ENCODE measurements around the gene TECR. TPM values are rescaled to one million over a fixed set of nuclear protein-coding genes. Genes with fewer than 3 reads are reported as not detected.

TECR gene
- total and polyA plus RNA-seq, 9 of the 15 experiments (the other 6 are each of a cell fraction or from before 2014, with no cell fraction given), result 29.3 to 211 (median 81.4) TPM

GRCh38 chr19:14516746-14517438, 12.5 kb upstream of the TECR start:
- WGBS (ENCODE audit: insufficient coverage, low coverage, missing lambda C conversion rate), result 2% methylated on average over 22 of the region's 22 CpGs
- Histone ChIP-seq H4K20me1 (replicated peaks; ENCODE audit: control insufficient read depth, insufficient read depth, low read length) (peaks cover 26% of the 10 kb centered on the region), H3K9ac (ENCODE audit: insufficient read depth in 1 of 2, low read depth in 2 of 2, low read length in 2 of 2) (peak overlapping the region; percentile 96 to 100), H3K4me2 (ENCODE audit: insufficient read depth, low read length) (peak overlapping the region; percentile 99), H3K79me2 (ENCODE audit: control insufficient read depth, insufficient read depth, low read length) (peaks cover 45% of the 10 kb centered on the region), H3K4me1 (replicated peaks in 1 of 2; ENCODE audit: control insufficient read depth in 2 of 2, insufficient read depth in 2 of 2, low read length in 2 of 2) (peaks cover 46 to 52% of the 10 kb centered on the region in 2 experiments), H2AFZ (ENCODE audit: low read depth, low read length) (no peak overlapping the region), H3K36me3 (ENCODE audit: control insufficient read depth, insufficient read depth, low read length) (peaks cover 38% of the 10 kb centered on the region), H3K27me3 (ENCODE audit: control insufficient read depth in 2 of 2, insufficient read depth in 2 of 2, low read length in 2 of 2) (no peaks in the 10 kb centered on the region), H3K27ac (ENCODE audit: extremely low read depth, low read depth, low read length) (peak overlapping the region; percentile 99), H3K9me1 (ENCODE audit: control insufficient read depth, insufficient read depth, low read length) (no peaks in the 10 kb centered on the region), H3K4me3 (peak overlapping the region; percentile 98), H3K9me3 (replicated peaks; ENCODE audit: control insufficient read depth, insufficient read depth, low read depth, low read length) (no peaks in the 10 kb centered on the region)
- ChIA-PET POLR2A (interaction anchor here (0.7 to 6.3 kb wide), 8 partner anchors 9 to 444 kb away, joined by 3 to 70 read pairs (median 7); no protein-coding TSS in a partner anchor), CTCF (ENCODE audit: low intra/inter-chr PET ratio) (interaction anchor here (0.7 to 1.1 kb wide), 2 partner anchors 11 to 20 kb away, joined by 3 read pairs; no protein-coding TSS in a partner anchor)
- DNase-seq (ENCODE audit: extremely low read depth in 1 of 4, low spot score in 3 of 4) (peak in 2 of 4 experiments; percentile 17 to 31), ATAC-seq (no peak), FAIRE-seq (no peak)
- no TSS peak for BruUV-seq (replicated peaks)
- intact Hi-C loops (cut with micrococcal nuclease), result loop anchor here (5.0 kb wide), 1 partner anchor 35 kb away; no protein-coding TSS in a partner anchor
- in situ Hi-C loops (cut with MboI), result no loop called here
- TF ChIP-seq SUPT5H (IDR thresholded peaks at IDR 0.05) (peak; percentile 27; the same call in 1 of the 2 replicates), ZBTB9 (CRISPR knock-in tag; IDR thresholded peaks at IDR 0.05) (0 out of 2 replicates have a peak, but pooled peaks have one; percentile 46), PHTF2 (CRISPR knock-in tag; IDR thresholded peaks at IDR 0.05) (peak; percentile 90; the same call in 1 of the 2 replicates), PTRF (tag; IDR thresholded peaks at IDR 0.05) (no peak), TEAD1 (CRISPR knock-in tag; IDR thresholded peaks at IDR 0.05) (peak in 1 of 2 experiments; percentile 12; a peak in 2 of 4 replicates), FOXK1 (CRISPR knock-in tag; IDR thresholded peaks at IDR 0.05; ENCODE audit: borderline replicate concordance) (0 out of 2 replicates have a peak, but pooled peaks have one; percentile 61), ERF (CRISPR knock-in tag; IDR thresholded peaks at IDR 0.05) (0 out of 2 replicates have a peak, but pooled peaks have one; percentile 36), LEF1 (IDR thresholded peaks at IDR 0.05) (no peak), MLLT1 (IDR thresholded peaks at IDR 0.05) (0 out of 4 replicates have a peak, but pooled peaks of 1 of the 2 experiments have one; percentile 24), NFE2L1 (tag; IDR thresholded peaks at IDR 0.05; ENCODE audit: borderline replicate concordance, low read depth) (no peak), TFAP4 (CRISPR knock-in tag; IDR thresholded peaks at IDR 0.05; ENCODE audit: borderline replicate concordance) (0 out of 2 replicates have a peak, but pooled peaks have one; percentile 22), POLR2AphosphoS2 (IDR thresholded peaks at IDR 0.05; ENCODE audit: low read length) (0 out of 2 replicates have a peak, but pooled peaks have one; percentile 1), ESRRA (IDR thresholded peaks at IDR 0.05; ENCODE audit: borderline replicate concordance, low read depth) (no peak), NONO (IDR thresholded peaks at IDR 0.05; ENCODE audit: low read depth in 2 of 2, low read length in 1 of 2) (no peak), THAP7 (CRISPR knock-in tag; IDR thresholded peaks at IDR 0.05) (no peak), MAZ (CRISPR knock-in tag; conservative IDR thresholded peaks at IDR 0.05 in 1 of 2, IDR thresholded peaks at IDR 0.05 in 1 of 2) (peak in 1 of 2 experiments; percentile 29; a peak in 1 of 4 replicates), POLR2B (IDR thresholded peaks at IDR 0.05; ENCODE audit: low read depth, partially characterized antibody) (peak; percentile 1)
